Mesenteric fat pad (tissue), 1 donor: ENCODE data around the gene MCRIP1. TPM values are rescaled to one million over a fixed set of nuclear protein-coding genes. Genes with fewer than 3 reads are reported as not detected.

ENCODE experiments used
- DNase-seq: peaks from one replicate; pipeline ENCODE4 v3.0.0-alpha.2; 2020; ENCODE audit warnings: low spot score
- total RNA-seq: library from RNA; stranded (reverse); fragmentation: NEBNext Ultra II Directional; extraction: Animal tissue kit (Norgen Biotek cat#: 25700); gene quantifications from one replicate; pipeline ENCODE4 v1.2.1, GENCODE V29; 2021
- donor health status: DM: yes; HTN: yes; CAD: no.

MCRIP1 gene
- total RNA-seq, 1 donor from 2014 or later: 63.2 TPM

DNA sequence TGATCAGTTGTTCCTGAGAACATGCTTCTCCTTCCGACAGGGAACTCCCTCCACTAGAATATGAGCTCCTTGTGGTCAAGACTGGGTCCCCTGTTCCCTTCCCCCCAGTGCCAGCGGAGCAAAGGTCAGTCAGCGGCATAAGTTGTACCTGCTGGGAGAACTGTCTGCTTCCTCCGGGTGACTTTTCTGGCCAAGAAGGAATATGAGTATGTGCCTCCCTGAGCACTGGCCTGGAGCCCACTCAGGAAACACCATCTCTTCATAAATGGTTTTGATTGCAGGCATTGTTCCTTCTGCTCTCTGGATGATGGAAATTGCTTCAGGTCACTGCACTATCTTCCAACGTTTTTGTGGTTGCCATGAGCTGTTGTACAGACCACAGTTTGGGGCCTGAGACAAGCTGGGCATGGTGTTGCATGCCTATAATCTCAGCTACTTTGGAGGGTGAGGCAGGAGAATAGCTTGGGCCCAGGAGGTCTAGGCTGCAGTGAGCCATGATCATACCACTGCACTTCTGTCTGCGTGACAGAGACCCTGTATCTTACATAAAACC, 30.1 kb upstream of the MCRIP1 start:
- DNase-seq: no peak

DNA sequence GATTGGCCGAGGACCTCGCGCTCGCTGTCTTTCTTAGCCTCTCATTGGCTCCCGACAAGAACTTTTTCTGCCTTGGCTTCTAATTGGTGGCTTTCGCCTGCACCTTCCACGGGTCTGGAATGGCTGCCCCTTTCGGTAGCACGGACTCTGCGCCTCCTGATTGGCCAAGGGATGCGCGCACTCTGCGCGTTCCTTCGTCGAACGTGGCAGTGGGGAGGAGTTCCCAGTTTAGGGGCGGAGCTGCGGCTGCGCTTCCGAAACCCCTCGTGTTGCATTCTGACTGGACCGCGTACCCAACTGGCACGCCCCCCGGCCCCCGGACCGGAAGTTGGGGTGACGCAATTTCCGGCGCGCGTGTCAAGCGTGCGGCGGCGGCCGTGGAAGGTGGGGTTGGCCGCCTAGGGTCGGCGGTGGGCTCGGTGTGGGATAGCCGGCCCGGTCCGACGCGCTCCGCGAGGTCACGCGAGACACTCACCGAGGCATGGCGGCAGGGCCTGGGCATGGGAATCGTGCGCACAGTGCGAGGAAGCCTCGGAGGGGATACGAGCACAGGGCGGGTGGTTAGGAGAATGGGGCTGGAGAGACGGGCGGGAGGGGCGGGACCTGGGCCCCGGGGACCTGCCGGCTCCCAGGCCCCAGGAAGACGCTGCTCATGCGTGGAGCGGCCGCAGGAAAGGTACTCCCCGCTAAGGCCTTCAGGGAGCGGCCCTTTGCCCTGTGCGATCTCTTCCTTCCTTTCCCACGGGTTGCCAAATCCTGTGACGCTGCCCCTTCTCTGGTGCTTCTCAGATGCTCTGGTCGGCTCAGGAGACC, 27.9 kb upstream of the MCRIP1 start:
- DNase-seq: peak; percentile 100

DNA sequence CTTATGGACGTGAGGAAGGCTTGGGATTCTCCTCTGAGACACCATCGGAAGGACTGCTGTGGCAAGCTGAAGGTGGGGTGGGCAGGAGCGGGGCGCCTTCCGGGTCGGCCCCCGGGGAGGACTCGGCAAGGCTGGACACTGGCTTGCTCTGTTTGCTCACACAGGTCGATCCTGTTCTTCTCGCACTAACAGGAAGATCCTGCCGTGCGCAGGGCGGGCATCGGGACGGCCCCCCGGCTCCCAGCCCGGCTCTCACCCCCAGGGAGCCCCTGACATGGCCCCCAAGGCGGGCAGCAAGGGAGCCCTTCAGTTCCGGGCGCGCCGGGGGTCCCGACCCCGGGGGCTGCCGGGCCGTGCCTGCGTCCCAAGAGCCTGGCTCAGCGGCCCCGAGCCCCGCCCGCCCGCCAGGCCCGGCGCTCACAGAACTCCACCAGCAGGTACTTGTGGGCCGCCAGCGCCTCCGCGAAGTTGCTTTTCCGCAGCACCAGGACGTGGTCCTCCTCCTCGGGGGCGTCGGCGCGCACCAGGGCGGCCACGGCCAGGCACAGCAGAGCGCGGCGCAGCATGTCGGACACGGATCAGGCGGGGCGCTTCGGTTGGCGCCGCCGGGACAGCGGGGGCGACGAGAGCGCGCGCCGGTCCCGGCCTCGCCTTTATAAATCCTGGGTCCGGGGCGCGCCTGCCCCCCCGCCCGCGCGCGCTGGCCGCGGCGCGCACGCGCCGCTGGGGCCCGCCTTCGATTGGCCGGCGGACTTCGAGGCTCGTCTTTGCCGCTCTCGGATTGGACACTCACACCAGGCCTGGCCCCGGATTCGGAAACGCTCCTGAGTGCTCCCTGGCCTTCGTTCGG, 27.0 kb upstream of the MCRIP1 start, which contains the start of gene P4HB:
Gene P4HB (minus strand): TSS at position 630 of the 850 bp plus-strand sequence. CDS start 64 bp downstream, at position 566.
- peak; percentile 99 for DNase-seq

DNA sequence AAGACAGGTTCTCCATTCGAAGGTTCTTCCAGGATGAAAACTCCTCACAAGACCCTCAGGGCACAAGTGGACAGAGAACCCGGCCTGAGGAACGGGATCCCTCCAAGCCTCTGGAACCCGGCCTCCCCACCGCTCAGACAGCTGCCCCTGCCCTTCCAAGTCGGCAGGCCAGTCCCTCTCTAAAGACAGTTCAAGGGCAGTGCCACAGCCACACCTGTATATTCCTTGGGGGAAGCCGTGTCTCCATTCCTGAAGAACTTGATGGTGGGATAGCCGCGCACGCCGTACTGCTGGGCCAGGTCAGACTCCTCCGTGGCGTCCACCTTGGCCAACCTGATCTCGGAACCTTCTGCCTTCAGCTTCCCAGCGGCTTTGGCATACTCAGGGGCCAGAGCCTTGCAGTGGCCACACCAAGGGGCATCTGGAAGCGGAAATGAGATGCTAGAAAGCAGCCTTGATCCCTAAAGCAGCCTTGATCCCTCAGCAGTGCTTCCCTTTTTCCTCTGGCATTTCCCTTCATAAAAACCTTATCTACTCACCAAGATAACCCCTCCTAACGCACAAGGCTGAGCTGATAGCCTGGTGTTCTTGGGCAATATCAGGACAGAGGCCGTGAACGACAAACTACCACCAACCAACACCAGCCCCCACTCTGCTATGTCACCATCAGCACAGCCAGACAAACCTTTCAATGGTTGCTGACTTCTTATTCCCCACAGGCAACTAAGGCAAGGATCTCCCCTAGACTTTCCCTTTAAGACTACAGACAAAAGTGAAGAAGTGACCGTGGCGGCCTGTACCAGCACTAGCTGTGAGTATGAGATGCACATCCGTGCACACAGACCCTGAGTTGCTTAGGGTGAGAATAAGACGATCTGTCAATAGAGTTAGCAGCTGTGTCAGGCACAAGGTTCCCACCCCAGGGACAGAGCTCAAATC, 26.1 kb upstream of the MCRIP1 start:
- no peak for DNase-seq

DNA sequence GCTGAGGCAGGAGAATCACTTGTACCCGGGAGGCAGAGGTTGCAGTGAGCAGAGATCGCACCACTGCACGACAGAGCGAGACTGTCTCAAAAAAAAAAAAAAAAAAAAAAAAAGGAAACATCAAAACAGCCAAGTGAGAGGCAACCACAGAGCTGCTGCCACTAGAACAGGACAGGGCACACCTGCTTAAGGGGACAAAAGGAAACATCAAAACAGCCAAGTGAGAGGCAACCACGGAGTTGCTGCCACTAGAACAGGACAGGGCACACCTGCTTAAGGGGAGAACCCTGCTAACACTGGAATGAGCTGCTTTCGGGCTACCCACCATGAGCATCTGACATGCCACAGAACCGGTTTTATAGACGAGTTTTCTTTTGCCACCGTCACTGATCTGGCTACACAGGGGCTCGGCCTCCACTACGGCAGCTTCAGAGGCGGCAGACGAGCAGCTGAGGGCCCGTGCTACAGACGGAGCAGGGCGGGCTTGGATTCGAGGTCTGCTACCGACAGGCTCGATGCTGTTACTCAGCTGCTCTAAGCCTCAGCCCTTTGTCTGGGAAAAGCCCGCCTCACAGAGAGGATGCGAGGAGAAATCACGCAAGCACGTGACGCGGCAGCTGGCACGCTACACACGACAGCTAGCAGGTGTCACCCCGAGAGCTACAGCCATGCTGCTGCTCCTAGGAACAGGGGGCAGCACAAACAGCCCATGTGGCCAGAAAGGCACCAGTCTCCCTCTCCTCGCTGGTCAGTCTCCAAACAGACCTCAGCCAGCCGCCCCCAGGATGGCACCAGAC, 25.3 kb upstream of the MCRIP1 start:
- no peak for DNase-seq

DNA sequence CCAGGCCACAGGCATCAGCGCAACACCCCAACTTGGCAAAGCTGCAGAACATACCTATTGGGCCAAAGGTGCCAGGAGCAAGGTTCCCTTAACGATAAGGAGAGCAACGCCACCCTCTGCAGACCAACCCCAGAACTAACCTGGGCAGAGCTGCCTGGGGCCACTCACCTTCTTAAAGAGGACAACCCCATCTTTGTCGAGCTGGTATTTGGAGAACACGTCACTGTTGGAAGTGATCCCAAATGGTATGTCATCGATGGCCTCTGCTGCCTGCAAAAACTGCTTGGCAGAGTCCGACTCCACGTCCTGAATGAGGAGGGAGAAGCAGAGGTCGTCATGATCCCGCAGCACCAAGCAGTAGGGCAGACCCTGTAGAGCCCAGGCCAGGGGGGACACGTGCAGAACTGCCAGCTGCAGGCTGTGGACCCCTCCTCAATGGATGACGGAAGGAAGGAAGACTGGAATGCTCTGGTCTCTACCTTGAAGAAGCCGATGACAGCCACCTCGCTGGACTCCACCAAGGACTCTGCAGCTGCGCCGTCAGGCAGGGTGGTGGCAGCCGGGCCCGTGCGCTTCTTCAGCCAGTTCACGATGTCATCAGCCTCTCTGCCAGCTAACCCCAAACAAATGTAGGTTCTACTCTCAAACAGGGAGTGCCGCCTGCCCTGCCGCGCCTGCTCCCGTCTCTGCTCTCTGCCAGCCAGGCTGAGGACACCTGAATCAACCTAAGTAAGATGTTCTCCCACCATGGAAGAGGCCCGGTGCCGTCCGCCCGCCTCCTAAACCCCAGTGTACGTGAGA, 22.1 kb upstream of the MCRIP1 start:
- no peak for DNase-seq

DNA sequence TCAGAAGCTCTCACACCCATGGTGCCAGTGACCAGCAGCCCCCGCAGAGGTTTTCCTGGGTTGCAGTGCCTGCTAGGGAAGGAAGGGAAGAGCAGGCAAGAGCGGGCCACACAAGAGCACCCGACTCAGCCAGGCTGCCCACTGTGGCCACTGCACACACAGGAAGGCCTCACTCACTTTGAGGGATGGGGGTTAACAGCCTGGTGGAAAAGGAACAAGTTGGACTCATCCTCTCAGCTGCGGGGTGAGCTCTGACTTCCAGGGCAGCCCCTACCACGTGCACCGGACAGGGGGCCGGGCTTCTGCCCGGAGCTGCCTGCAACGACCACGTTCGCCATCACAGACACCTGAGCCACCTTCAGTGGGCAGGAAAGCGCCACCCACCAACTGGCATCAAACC, 19.1 kb upstream of the MCRIP1 start:
- no peak for DNase-seq

DNA sequence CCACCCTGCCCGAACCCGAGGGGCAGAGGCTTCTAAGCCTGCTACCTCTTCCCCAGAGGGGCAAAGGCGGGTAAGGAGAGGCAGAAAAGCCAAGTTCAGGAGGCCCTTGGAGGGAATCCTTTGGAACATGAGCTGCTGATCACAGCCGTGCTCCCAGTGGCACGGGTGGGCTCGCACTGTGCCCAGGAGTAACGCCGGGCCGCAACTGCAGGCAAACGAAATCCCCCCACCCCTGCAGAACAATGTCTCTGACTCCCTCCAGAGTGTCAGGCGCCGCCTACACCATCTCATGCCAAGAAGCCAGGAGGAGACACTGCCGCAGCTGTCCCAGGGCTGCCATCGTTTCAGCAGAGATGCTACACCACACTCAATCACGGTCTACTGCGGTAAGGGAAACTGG, 18.3 kb upstream of the MCRIP1 start:
- no peak for DNase-seq

DNA sequence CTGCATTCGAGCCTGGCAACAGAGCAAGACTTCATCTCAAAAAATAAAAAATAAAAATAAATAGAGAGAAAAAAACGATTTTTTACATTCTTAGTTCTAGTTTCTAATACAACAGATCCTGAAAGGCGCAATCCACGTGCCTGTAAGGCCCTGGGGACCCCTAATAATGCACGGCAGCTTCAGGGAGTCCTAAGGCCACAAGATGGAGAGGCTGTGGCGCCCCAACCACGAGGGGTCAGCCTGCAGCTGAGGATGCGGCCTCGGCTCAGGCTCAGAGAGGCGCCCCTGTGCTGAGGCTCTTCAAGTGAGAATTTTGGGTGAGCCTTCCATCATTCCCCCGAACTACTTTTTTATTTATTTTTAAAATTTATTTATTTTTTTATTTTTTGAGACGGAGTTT, 16.4 kb upstream of the MCRIP1 start:
- DNase-seq: no peak

DNA sequence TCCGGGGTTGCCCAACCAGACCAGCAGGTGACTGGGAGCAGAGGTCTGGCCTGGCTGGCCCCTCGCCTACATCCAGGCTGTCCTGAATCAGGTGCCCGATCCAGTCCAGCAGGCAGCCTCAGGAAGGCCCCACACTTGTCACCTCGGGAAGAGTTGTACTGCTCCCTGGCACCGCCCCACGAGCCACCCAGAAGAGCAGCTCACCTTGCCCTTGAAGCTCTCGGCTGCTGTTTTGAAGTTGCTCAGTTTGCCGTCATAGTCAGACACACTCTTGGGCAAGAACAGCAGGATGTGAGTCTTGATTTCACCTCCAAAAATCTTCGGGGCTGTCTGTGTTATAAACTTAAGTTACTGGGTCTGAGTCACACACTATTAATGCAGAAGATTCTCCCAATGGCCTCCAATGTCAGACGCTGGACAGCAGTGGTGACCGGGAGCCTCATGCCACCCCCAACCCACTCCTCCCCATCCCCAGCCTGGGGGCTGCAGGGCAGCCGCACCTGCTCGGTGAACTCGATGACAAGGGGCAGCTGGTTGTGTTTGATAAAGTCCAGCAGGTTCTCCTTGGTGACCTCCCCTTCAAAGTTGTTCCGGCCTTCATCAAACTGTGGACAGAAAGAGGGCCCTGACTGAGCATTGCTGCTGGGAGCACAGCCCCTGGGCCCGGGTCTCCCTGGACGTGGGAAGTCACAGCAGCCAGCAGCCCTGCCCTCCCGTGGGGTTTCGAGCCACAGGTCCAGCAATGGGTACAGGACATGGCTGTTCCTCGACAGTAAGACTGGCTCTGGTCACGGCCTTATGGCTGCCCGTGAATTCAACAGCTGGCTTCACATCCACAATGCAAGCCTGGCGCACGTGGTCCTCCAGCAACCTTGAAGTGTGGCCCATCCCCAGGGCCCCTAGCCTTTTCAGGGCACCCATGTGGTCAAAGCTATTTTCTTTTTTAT, 13.9 kb upstream of the MCRIP1 start:
- no peak for DNase-seq

DNA sequence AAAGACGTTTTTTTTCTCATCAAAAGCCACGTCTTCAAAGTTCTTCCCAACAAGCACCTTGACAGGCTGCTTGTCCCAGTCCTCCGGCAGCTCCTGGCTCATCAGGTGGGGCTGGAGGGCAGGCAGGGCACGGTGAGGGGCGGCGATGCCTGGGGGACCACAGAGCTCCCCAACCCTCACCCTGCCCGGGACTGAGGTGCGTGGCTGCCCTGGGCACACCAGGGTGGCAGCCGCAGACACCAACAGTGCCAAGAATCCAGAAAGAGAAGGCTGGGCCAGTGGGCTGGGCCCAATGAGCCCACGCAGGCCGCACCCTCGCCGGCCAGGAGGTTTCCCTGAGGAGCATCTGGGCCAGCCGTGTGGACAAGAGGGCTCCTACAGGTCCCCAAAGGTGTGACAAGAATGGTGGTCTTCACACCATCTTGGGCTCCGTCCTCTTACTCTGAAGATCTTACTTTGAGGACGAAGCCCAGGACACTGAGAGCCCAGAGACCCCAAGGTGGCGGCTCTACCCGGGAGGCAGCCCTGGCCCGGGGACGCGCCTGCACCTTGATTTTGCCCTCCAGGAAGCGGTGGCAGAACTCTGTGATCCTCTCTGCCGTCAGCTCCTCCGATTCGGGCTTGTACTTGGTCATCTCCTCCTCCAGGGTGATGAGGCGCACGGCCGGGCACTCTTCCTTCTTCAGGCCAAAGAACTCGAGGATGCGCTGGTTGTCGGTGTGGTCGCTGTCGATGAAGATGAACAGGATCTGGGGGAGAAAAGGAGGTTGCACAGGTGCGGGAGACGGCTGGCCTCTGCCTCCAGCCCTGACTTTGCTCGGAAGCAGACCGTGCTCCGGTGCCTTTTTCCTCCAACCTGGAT, 13.0 kb upstream of the MCRIP1 start:
- peak; percentile 88 for DNase-seq

DNA sequence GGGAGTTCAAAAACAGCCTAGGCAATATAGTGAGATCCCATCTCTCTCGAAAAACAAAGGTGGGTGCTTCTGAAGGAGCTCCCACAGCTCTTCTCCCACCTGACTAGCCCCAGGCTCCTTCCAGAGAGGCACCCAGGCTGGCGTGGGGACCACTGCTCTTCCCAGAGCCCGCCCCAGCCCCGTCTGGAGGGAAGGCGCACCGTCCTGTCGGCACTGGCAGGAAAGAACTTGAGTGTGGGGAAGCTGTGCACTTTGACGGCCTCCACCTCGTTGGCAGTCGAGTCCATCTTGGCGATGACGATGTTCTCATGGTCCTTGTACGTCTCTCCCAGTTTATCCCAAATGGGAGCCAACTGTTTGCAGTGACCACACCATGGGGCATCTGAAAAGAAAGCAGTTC, 12.3 kb upstream of the MCRIP1 start:
- peak; percentile 86 for DNase-seq

DNA sequence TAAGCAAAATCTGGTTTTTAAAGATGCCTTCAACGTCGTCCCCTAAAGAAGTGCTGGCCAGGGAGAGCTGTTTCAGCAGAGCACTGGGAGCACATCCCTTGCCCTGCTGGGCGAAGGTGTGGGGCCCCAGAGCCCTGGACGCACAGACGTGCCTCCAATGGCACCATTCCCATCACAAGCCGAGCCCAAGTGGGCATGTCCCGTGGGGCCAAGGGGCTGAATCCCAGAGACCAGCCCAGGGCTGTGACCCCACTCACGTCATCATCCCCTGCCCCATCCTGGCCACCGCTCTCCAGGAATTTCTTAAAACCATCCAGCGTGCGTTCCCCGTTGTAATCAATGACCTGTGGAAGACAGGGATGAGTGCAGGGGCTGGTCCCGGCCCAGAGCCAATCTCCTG, 11.8 kb upstream of the MCRIP1 start:
- DNase-seq: no peak

DNA sequence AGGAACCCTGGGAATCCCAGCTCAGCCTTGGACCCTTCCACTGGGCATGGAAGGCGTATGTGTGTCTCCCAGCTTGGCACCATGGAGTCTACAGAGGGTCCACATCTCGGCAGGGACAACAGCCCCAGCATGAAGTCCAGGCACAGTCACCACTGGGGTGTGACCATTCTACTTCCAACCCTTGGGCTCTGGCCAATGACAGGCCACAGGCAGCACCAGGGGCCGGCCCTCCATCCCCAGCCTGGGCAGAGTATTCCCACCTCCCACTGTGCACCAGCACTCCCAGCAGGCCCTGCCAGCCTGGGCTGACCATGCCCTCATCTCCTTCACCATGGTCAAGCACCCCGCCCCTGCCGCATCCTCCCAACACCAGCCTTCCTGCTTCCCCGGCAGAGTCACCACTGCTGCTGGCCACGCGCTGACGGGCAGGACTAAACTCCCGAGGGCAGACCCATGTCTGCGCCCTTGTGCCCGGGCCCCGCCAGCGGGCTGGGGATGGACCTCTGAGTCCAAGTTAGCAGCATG, 11.3 kb upstream of the MCRIP1 start:
- peak; percentile 85 for DNase-seq

DNA sequence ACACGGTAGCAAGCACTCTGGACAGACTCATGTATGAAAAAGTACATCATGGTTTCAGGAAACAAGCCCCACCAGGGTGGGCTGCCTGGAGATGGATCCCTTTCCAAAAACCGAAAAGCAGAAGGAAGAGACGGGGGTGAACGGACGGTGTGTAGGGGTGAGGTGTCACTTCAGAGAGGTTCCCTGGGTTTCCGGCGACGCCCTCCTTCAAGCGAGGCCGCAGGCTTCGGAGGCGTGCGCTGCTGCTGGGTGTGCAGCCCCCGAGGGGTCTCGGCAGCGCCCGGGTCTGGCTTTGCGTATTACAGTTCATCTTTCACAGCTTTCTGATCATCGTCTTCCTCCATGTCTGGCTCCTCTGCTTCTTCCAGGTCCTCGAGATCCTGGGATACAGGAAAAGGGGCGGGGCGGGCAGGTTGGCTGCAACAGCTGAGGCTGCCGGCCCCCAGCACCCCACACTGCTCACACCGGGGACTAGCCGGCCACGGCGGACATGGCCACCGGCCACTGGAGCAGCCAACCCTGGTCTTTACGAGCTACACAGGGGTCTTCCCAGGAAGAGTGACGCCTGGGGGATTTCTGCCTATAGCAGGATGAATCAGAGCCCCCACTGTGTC, 10.7 kb upstream of the MCRIP1 start:
- peak; percentile 85 for DNase-seq
